Ovary (tissue), 3 donors: ENCODE data around the gene TNFRSF1A.

Experiments
- EP300 ChIP-seq: sonication (generic); formaldehyde crosslinking; IDR thresholded peaks from one replicate; pipeline ENCODE4 v1.6.1; 2017; ENCODE audit warnings: antibody characterized with exemption
- POLR2A ChIP-seq: fragments of 450-650 bp; IDR thresholded peaks from one replicate; pipeline ENCODE4 v1.6.1; 2017; ENCODE audit warnings: antibody characterized with exemption, mild to moderate bottlenecking, moderate library complexity
- TF ChIP-seq, protein P1 (sequence below), 3 donors: fragments of 450-650 bp in 2 of 3; fragments of 200-600 bp in 1 of 3; IDR thresholded peaks; one replicate each; pipeline versions ENCODE4 v1.5.1 to v1.8.0; 2016 to 2022; ENCODE audit warnings: antibody characterized with exemption in 3 of 3, mild to moderate bottlenecking in 1 of 3
- donor health status: DM: no; HTN: no; CAD: no.

DNA sequence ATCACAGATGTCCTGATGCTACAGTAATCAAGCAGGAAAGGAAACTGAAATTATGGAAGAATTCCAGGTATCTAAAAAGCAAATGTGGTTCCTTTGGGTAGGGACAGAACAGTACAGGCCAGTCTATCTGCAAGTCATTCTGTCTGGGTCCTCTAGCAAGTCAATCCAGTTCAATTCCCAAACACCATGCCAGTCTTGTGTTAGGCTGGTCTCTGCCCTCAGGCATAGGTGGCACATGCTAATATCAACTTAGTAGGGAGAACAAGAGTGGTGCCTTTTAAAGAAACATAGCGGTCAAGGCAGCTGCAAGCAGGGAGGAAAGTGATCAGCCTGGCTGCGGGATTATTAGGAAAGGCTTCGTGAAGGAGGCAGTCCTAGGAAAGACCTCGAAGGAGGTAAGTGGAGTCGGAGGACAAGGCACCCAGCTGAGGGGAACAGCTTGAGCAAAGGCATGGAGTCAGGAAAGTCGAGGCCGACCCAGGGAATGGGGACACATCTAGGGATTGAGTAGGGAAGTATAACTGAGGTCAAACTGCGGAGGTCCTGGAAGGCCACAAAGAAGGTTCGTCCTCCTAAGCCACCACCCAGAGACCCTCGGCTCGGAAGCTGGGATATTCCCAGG, 35.2 kb downstream of the TNFRSF1A start:
- TF ChIP-seq, protein P1, sequence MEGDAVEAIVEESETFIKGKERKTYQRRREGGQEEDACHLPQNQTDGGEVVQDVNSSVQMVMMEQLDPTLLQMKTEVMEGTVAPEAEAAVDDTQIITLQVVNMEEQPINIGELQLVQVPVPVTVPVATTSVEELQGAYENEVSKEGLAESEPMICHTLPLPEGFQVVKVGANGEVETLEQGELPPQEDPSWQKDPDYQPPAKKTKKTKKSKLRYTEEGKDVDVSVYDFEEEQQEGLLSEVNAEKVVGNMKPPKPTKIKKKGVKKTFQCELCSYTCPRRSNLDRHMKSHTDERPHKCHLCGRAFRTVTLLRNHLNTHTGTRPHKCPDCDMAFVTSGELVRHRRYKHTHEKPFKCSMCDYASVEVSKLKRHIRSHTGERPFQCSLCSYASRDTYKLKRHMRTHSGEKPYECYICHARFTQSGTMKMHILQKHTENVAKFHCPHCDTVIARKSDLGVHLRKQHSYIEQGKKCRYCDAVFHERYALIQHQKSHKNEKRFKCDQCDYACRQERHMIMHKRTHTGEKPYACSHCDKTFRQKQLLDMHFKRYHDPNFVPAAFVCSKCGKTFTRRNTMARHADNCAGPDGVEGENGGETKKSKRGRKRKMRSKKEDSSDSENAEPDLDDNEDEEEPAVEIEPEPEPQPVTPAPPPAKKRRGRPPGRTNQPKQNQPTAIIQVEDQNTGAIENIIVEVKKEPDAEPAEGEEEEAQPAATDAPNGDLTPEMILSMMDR (IDR thresholded peaks at IDR 0.05), result no peak
- TF ChIP-seq POLR2A (no peak), EP300 (no peak)
